GM12892 (cell line): ENCODE measurements around the gene CAMK2B.

ENCODE experiments used
- POLR2A ChIP-seq: IDR thresholded peaks from 2 replicates; pipeline ENCODE4 v1.6.1; 2011; ENCODE audit warnings: low read depth, low read length, control low read depth
- POLR2AphosphoS5 ChIP-seq: IDR thresholded peaks from 2 replicates; pipeline ENCODE4 v1.6.1; 2011; ENCODE audit warnings: low read depth, low read length, control low read depth
- TAF1 ChIP-seq: IDR thresholded peaks from 2 replicates; pipeline ENCODE4 v1.6.1; 2011; ENCODE audit warnings: low read depth, mild to moderate bottlenecking, control low read depth, low read length, borderline replicate concordance

DNA sequence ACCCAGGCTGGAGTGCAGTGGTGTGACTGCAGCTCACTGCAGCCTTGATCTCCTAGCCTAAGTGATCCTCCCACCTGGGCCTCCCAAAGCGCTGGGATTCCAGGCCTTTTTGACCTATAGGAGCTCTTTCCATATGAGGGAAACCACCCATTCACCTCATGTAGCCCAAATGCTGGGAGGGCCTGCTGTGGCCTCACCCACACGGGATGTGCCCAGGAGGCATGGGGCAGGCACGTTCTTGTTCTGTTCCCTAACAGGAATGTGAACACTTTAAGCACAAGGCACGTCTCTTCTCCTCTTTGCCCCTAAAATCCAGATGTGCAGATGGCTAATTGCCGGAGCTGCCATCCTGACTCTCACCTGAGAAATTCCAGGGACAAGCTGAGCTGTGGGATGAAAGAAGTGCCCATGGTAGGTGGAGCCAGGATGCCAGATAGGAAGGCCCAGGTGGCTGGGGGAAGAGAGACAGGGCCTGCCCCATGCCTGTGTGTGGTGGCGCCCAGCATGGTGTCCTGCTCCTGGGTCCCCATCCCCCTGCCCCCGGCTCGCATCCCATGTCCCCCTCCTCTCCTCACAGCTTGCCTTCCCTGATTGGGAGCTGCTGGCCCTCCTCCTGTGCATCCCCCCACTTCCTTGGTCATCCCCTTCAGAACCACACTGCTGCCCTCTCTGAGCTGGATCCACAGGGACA, 17.3 kb downstream of the CAMK2B start:
- no peak for TF ChIP-seq POLR2AphosphoS5
- no peak for TF ChIP-seq POLR2A
- TF ChIP-seq TAF1 = no peak
